Measurements from ENCODE around the gene ROCK2.
A peak's percentile ranks its signal among the peaks of the same experiment; 100 is the strongest.
"Not testable (repeated sequence)": the region's sequence is repeated elsewhere in the genome, so short reads cannot be mapped to it uniquely, and the experiment has no call there.

- not testable (repeated sequence) for TF ChIP-seq RBBP5 (IDR thresholded peaks at IDR 0.05; ENCODE audit: borderline replicate concordance, insufficient read depth, low read length, poor library complexity, severe bottlenecking); RFX5 (IDR thresholded peaks at IDR 0.05; ENCODE audit: low read depth, low read length); GATAD2B (IDR thresholded peaks at IDR 0.05; ENCODE audit: borderline replicate concordance); ZNF121 (CRISPR knock-in tag; conservative IDR thresholded peaks at IDR 0.05); NR1H2 (CRISPR knock-in tag; IDR thresholded peaks at IDR 0.05); GABPA (tag; conservative IDR thresholded peaks at IDR 0.05; ENCODE audit: low read depth); HCFC1 (IDR thresholded peaks at IDR 0.05; ENCODE audit: low read depth, low read length); RFX1 (IDR thresholded peaks at IDR 0.05)
- peak; percentile 15 to 39; a peak in 1 of 4 replicates for TF ChIP-seq KDM1A (IDR thresholded peaks at IDR 0.05)
- TF ChIP-seq, protein P1, sequence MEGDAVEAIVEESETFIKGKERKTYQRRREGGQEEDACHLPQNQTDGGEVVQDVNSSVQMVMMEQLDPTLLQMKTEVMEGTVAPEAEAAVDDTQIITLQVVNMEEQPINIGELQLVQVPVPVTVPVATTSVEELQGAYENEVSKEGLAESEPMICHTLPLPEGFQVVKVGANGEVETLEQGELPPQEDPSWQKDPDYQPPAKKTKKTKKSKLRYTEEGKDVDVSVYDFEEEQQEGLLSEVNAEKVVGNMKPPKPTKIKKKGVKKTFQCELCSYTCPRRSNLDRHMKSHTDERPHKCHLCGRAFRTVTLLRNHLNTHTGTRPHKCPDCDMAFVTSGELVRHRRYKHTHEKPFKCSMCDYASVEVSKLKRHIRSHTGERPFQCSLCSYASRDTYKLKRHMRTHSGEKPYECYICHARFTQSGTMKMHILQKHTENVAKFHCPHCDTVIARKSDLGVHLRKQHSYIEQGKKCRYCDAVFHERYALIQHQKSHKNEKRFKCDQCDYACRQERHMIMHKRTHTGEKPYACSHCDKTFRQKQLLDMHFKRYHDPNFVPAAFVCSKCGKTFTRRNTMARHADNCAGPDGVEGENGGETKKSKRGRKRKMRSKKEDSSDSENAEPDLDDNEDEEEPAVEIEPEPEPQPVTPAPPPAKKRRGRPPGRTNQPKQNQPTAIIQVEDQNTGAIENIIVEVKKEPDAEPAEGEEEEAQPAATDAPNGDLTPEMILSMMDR (IDR thresholded peaks at IDR 0.05 in 2 of 3, conservative IDR thresholded peaks at IDR 0.05 in 1 of 3; ENCODE audit: insufficient read depth in 2 of 3, low read depth in 1 of 3, low read length in 3 of 3), result not testable (repeated sequence)
Observed at GRCh38 chr2:11328522-11328921, 15.9 kb downstream of the ROCK2 start.
